ENCODE results near the gene SETD3.

DNA sequence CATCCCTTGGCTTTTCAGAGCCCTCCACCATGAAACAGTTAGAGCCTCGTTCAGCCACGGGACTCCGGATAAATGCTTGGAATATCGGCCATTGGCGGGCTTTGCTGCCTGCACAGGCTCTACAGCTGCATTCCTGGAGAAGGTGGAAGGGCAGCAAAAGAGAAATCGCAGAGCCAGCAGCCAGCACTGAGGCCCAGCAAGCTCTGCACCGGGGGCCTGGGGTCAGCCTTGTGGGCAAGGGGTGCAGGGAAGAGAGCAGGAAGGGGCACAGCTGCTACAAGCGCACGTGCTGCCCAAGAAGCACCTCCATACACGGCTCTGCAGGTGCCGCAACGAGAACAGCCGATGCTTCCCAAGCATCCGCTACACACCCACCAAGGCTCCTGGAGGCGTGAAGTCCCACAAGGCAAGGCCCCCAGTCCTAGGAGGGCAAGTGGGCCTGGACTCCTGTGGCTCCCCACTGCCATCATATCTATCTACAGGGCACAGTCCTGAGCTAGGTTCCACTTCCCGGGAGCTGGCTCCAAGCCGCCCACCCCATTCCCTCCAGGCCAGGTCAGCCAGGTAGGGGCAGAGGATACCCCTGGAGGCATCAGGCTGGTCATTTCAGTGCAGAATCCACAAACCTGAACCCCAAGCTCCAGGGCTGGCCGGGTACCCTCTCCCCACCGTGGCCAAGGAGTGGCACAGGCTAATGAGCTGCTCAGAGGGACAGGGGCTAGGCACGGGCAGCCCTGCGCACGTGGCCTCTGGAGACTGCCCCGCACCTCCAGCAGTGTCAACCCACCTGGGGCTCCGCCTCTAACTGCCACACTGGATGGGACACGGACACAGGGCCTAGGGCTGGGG, 40.7 kb upstream of the SETD3 start:
- TF ChIP-seq POLR2A (IDR thresholded peaks at IDR 0.05; ENCODE audit: low read depth, low read length), result no peak
- TF ChIP-seq TAF1 (IDR thresholded peaks at IDR 0.05; ENCODE audit: low read depth, low read length), result no peak
- TF ChIP-seq SPI1 (IDR thresholded peaks at IDR 0.05; ENCODE audit: low read depth, low read length), result no peak
- TF ChIP-seq POLR2AphosphoS5 (IDR thresholded peaks at IDR 0.05; ENCODE audit: low read depth, low read length), result no peak
